ENCODE results near the gene HYAL3.
A peak's percentile ranks its signal among the peaks of the same experiment; 100 is the strongest.

DNA sequence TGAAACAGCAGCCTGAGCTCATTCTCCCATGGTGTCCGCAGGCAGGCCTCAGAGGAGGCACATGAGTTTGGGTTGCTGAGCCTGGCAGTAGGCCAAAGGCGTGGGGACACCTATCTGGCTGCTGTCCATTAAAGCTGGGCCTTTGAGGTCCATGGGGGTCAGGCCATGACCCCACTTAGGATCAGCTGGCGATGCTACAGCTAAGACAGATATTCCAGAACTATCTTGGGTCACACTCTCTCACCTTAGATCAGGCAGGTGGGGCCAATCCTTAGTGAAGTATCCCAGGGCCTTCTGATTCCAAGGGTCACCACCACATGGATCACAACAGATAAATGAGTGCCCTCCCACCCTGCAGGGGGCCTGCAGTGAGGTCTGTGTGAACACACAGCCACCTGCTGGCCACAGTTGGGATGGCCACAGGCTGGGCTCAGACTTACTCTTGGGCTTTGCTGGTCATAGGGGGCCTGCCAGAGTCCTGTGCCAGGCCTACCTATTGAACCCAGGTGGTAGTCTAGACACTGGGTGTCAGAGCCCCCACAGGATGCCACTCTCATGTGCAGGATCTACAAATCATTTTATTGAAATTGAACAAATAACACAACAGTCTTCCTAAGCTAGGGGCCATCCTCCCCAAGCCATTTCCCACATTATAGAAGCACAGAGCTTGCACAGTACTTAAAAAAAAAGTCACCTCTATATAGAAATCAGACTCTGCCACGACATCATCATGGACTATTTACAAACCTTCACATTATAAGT, 25.3 kb upstream of the HYAL3 start:
- TF ChIP-seq, protein P1, sequence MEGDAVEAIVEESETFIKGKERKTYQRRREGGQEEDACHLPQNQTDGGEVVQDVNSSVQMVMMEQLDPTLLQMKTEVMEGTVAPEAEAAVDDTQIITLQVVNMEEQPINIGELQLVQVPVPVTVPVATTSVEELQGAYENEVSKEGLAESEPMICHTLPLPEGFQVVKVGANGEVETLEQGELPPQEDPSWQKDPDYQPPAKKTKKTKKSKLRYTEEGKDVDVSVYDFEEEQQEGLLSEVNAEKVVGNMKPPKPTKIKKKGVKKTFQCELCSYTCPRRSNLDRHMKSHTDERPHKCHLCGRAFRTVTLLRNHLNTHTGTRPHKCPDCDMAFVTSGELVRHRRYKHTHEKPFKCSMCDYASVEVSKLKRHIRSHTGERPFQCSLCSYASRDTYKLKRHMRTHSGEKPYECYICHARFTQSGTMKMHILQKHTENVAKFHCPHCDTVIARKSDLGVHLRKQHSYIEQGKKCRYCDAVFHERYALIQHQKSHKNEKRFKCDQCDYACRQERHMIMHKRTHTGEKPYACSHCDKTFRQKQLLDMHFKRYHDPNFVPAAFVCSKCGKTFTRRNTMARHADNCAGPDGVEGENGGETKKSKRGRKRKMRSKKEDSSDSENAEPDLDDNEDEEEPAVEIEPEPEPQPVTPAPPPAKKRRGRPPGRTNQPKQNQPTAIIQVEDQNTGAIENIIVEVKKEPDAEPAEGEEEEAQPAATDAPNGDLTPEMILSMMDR (IDR thresholded peaks at IDR 0.05) = peak in 3 of 4 experiments; percentile 80 to 83 (median 82)
- no peak for TF ChIP-seq POLR2A (IDR thresholded peaks at IDR 0.05)

All from gastroesophageal sphincter (tissue), 3 donors.